ENCODE results near the gene BRCA2. TPM values are rescaled to one million over a fixed set of nuclear protein-coding genes. Genes with fewer than 3 reads are reported as not detected.

BRCA2 gene, protein sequence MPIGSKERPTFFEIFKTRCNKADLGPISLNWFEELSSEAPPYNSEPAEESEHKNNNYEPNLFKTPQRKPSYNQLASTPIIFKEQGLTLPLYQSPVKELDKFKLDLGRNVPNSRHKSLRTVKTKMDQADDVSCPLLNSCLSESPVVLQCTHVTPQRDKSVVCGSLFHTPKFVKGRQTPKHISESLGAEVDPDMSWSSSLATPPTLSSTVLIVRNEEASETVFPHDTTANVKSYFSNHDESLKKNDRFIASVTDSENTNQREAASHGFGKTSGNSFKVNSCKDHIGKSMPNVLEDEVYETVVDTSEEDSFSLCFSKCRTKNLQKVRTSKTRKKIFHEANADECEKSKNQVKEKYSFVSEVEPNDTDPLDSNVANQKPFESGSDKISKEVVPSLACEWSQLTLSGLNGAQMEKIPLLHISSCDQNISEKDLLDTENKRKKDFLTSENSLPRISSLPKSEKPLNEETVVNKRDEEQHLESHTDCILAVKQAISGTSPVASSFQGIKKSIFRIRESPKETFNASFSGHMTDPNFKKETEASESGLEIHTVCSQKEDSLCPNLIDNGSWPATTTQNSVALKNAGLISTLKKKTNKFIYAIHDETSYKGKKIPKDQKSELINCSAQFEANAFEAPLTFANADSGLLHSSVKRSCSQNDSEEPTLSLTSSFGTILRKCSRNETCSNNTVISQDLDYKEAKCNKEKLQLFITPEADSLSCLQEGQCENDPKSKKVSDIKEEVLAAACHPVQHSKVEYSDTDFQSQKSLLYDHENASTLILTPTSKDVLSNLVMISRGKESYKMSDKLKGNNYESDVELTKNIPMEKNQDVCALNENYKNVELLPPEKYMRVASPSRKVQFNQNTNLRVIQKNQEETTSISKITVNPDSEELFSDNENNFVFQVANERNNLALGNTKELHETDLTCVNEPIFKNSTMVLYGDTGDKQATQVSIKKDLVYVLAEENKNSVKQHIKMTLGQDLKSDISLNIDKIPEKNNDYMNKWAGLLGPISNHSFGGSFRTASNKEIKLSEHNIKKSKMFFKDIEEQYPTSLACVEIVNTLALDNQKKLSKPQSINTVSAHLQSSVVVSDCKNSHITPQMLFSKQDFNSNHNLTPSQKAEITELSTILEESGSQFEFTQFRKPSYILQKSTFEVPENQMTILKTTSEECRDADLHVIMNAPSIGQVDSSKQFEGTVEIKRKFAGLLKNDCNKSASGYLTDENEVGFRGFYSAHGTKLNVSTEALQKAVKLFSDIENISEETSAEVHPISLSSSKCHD (N-terminal part only)
- total RNA-seq (1 to 10 TPM; 1.9 to 2.4 TPM), total RNA-seq (5.7 to 108 (median 17.8) reads per million in 172 experiments)
- 2.9 TPM for polyA plus RNA-seq (2013, experiment 1 of 2)
- 2.5 TPM for polyA plus RNA-seq (2013, experiment 2 of 2)

DNA sequence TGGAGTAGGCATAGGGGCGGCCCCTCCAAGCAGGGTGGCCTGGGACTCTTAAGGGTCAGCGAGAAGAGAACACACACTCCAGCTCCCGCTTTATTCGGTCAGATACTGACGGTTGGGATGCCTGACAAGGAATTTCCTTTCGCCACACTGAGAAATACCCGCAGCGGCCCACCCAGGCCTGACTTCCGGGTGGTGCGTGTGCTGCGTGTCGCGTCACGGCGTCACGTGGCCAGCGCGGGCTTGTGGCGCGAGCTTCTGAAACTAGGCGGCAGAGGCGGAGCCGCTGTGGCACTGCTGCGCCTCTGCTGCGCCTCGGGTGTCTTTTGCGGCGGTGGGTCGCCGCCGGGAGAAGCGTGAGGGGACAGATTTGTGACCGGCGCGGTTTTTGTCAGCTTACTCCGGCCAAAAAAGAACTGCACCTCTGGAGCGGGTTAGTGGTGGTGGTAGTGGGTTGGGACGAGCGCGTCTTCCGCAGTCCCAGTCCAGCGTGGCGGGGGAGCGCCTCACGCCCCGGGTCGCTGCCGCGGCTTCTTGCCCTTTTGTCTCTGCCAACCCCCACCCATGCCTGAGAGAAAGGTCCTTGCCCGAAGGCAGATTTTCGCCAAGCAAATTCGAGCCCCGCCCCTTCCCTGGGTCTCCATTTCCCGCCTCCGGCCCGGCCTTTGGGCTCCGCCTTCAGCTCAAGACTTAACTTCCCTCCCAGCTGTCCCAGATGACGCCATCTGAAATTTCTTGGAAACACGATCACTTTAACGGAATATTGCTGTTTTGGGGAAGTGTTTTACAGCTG is at the start of gene BRCA2, which contains the start of gene ZAR1L:
Gene BRCA2, plus strand, starts transcription at position 271 of the 790 bp plus-strand sequence. CDS start 953 bp downstream, outside the sequence.
Gene ZAR1L, minus strand, starts transcription at position 126 of the 790 bp plus-strand sequence. CDS start 3,438 bp downstream, outside the sequence.
- Histone ChIP-seq H3K27ac (ENCODE audit: low read depth in 1 of 2, low read length in 2 of 2) (peak within 1 kb of the TSS; percentile 99 to 100), H3K9me3 (ENCODE audit: control insufficient read depth in 1 of 2, insufficient read depth in 1 of 2, low read length in 2 of 2) (no peaks in the 10 kb centered on the region), H3K36me3 (ENCODE audit: insufficient read depth, low read length) (no peaks in the 10 kb centered on the region), H3K4me1 (ENCODE audit: insufficient read depth, low read length) (peaks cover 15% of the 10 kb centered on the region), H3K27me3 (ENCODE audit: control insufficient read depth in 1 of 2, insufficient read depth in 2 of 2, low read length in 2 of 2) (no peaks in the 10 kb centered on the region), H3K4me3 (ENCODE audit: low read length) (peak within 1 kb of the TSS; percentile 84)
- Mint-ChIP-seq H3K4me1 (ENCODE audit: low read depth) (peaks cover 16% of the 10 kb centered on the region), H3K27me3 (no peaks in the 10 kb centered on the region), H3K36me3 (ENCODE audit: low read depth) (peaks cover 13% of the 10 kb centered on the region), H3K27ac (peak within 1 kb of the TSS; percentile 100), H3K4me3 (peak within 1 kb of the TSS; percentile 96), H3K9me3 (no peaks in the 10 kb centered on the region)
- ATAC-seq (ENCODE audit: poor library complexity) (peak; percentile 94), DNase-seq (peak; percentile 74 to 95 (median 82))
- intact Hi-C loops (cut with DNase I, micrococcal nuclease): loop anchor here (2.0 to 10.0 kb wide), 8 partner anchors 111 to 1499 kb away; partner anchors contain the start of genes HSPH1 (in 1 of the 2), N4BP2L2 (in 1 of the 2), PDS5B (in 1 of the 2) and RFC3 (in 1 of the 2)
- ChIA-PET CTCF (interaction anchor here (0.5 to 1.3 kb wide), 3 partner anchors 12 to 1227 kb away, joined by 3 to 4 read pairs (median 3); no protein-coding TSS in a partner anchor), POLR2A (interaction anchor here (0.7 to 3.2 kb wide), 22 partner anchors 9 to 1503 kb away, joined by 3 to 83 read pairs (median 6); partner anchors contain the start of genes HSPH1, N4BP2L1, N4BP2L2 and PDS5B)
- TF ChIP-seq, protein P1, sequence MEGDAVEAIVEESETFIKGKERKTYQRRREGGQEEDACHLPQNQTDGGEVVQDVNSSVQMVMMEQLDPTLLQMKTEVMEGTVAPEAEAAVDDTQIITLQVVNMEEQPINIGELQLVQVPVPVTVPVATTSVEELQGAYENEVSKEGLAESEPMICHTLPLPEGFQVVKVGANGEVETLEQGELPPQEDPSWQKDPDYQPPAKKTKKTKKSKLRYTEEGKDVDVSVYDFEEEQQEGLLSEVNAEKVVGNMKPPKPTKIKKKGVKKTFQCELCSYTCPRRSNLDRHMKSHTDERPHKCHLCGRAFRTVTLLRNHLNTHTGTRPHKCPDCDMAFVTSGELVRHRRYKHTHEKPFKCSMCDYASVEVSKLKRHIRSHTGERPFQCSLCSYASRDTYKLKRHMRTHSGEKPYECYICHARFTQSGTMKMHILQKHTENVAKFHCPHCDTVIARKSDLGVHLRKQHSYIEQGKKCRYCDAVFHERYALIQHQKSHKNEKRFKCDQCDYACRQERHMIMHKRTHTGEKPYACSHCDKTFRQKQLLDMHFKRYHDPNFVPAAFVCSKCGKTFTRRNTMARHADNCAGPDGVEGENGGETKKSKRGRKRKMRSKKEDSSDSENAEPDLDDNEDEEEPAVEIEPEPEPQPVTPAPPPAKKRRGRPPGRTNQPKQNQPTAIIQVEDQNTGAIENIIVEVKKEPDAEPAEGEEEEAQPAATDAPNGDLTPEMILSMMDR (IDR thresholded peaks at IDR 0.05): no peak

DNA sequence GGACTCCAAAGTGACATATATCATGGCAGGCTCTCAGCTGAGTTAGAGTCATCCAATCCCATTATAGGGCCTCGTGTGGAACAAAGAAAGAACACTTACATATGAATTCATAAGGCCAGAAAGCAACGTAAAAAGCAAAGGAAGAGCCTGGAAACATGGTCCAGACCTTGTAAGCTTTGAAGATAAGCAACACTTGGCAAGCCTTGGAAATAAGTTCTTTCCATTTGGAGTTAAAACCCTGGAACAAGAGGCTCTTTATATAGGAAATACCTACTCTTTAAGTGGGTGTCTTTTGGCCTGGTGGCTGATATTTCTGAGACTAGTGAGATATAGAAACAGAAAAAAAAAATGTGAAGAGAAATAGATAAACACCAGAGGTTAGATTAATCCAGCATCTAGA is 49.6 kb upstream of the BRCA2 start:
- intact Hi-C loops (cut with DNase I, micrococcal nuclease): loop anchor here in 1 of 2 experiments (10.0 kb wide), 1 partner anchor 1459 kb away; no protein-coding TSS in a partner anchor
- H3K9me3 Mint-ChIP-seq: no peaks in the 10 kb centered on the region
- H3K36me3 Mint-ChIP-seq (ENCODE audit: low read depth): peaks cover 20% of the 10 kb centered on the region
- no peak for DNase-seq
- TF ChIP-seq, protein P1 (IDR thresholded peaks at IDR 0.05): no peak
- ATAC-seq (ENCODE audit: poor library complexity): no peak
- H3K27me3 Mint-ChIP-seq: no peaks in the 10 kb centered on the region
- Histone ChIP-seq H3K4me3 (ENCODE audit: low read length) (no peak overlapping the region), H3K4me1 (ENCODE audit: insufficient read depth, low read length) (no peaks in the 10 kb centered on the region), H3K27me3 (ENCODE audit: control insufficient read depth in 1 of 2, insufficient read depth in 2 of 2, low read length in 2 of 2) (no peaks in the 10 kb centered on the region), H3K27ac (ENCODE audit: low read depth in 1 of 2, low read length in 2 of 2) (no peak overlapping the region), H3K9me3 (ENCODE audit: control insufficient read depth in 1 of 2, insufficient read depth in 1 of 2, low read length in 2 of 2) (no peaks in the 10 kb centered on the region), H3K36me3 (ENCODE audit: insufficient read depth, low read length) (peaks cover 6% of the 10 kb centered on the region)
- ChIA-PET CTCF (no interaction called here), POLR2A (no interaction called here)
- H3K4me3 Mint-ChIP-seq: no peak overlapping the region
- no peak overlapping the region for H3K27ac Mint-ChIP-seq
- H3K4me1 Mint-ChIP-seq (ENCODE audit: low read depth): no peaks in the 10 kb centered on the region
